H9 (cell line): ENCODE measurements around the gene NDNF. TPM values are rescaled to one million over a fixed set of nuclear protein-coding genes. Genes with fewer than 3 reads are reported as not detected.

Experiments used
- DNase-seq: peaks from one replicate; pipeline ENCODE4 v3.0.0-alpha.2; 2017
- H2AFZ ChIP-seq: one replicate; pipeline ENCODE4 v1.6.1; 2013; ENCODE audit warnings: mild to moderate bottlenecking, low read length, control low read depth, moderate library complexity
- H2AK5ac ChIP-seq: 2 replicates; pipeline ENCODE4 v1.6.1; 2013; ENCODE audit warnings: low read length, control low read depth, mixed read lengths; ENCODE audit not compliant: insufficient read length
- H2BK120ac ChIP-seq: one replicate; pipeline ENCODE4 v1.6.1; 2013; ENCODE audit warnings: low read depth, mild to moderate bottlenecking, low read length, control low read depth, inconsistent platforms; ENCODE audit not compliant: poor library complexity, severe bottlenecking
- H2BK12ac ChIP-seq: 2 replicates; pipeline ENCODE4 v1.6.1; 2013; ENCODE audit warnings: low read length, control low read depth, mixed read lengths, low read depth; ENCODE audit not compliant: insufficient read length
- H2BK15ac ChIP-seq: 2 replicates; pipeline ENCODE4 v1.6.1; 2013; ENCODE audit warnings: low read depth, low read length, control low read depth
- H2BK20ac ChIP-seq: one replicate; pipeline ENCODE4 v1.6.1; 2013; ENCODE audit warnings: low read depth, mild to moderate bottlenecking, low read length, control low read depth, inconsistent platforms; ENCODE audit not compliant: poor library complexity, severe bottlenecking
- H2BK5ac ChIP-seq: 2 replicates; pipeline ENCODE4 v1.6.1; 2013; ENCODE audit warnings: low read length, control low read depth, mixed read lengths; ENCODE audit not compliant: insufficient read length
- H3K14ac ChIP-seq: 2 replicates; pipeline ENCODE4 v1.6.1; 2013; ENCODE audit warnings: low read length, control low read depth; ENCODE audit not compliant: insufficient read depth
- H3K18ac ChIP-seq: 2 replicates; pipeline ENCODE4 v1.6.1; 2013; ENCODE audit warnings: low read depth, mild to moderate bottlenecking, mixed read lengths, low read length, control low read depth; ENCODE audit not compliant: insufficient read length
- H3K23ac ChIP-seq: 2 replicates; pipeline ENCODE4 v1.6.1; 2013; ENCODE audit warnings: low read length, control low read depth, mixed read lengths, low read depth; ENCODE audit not compliant: insufficient read length
- H3K23me2 ChIP-seq: 2 replicates; pipeline ENCODE4 v1.6.1; 2013; ENCODE audit warnings: low read depth, mild to moderate bottlenecking, mixed read lengths, low read length, control low read depth; ENCODE audit not compliant: insufficient read length, poor library complexity, severe bottlenecking
- H3K27ac ChIP-seq: 2 replicates; pipeline ENCODE4 v1.5.1; 2013; ENCODE audit warnings: low read length, control low read depth, mixed read lengths, low read depth; ENCODE audit not compliant: insufficient read length
- H3K27me3 ChIP-seq: 2 replicates; pipeline ENCODE4 v1.6.1; 2013; ENCODE audit warnings: low read length, control low read depth, inconsistent platforms; ENCODE audit not compliant: insufficient read depth
- H3K4ac ChIP-seq: 2 replicates; pipeline ENCODE4 v1.6.1; 2013; ENCODE audit warnings: low read depth, mild to moderate bottlenecking, control low read depth, inconsistent platforms, low read length, moderate library complexity
- H3K4me1 ChIP-seq: 2 replicates; pipeline ENCODE4 v1.6.1; 2013; ENCODE audit warnings: low read length, control low read depth, inconsistent platforms; ENCODE audit not compliant: insufficient read depth
- H3K4me2 ChIP-seq: 2 replicates; pipeline ENCODE4 v1.6.1; 2013; ENCODE audit warnings: low read length, control low read depth, mixed read lengths; ENCODE audit not compliant: insufficient read length, insufficient read depth
- H3K56ac ChIP-seq: 2 replicates; pipeline ENCODE4 v1.6.1; 2013; ENCODE audit warnings: low read depth, mild to moderate bottlenecking, mixed read lengths, low read length, control low read depth; ENCODE audit not compliant: insufficient read length
- H3K79me1 ChIP-seq: 2 replicates; pipeline ENCODE4 v1.6.1; 2013; ENCODE audit warnings: low read depth, mild to moderate bottlenecking, moderate library complexity, low read length, control low read depth, inconsistent platforms; ENCODE audit not compliant: insufficient read depth, poor library complexity, severe bottlenecking
- H3K79me2 ChIP-seq: 2 replicates; pipeline ENCODE4 v1.6.1; 2013; ENCODE audit warnings: low read length, control low read depth, inconsistent platforms; ENCODE audit not compliant: insufficient read depth
- H3K9ac ChIP-seq: 2 replicates; pipeline ENCODE4 v1.6.1; 2013; ENCODE audit warnings: low read length, control low read depth, mixed read lengths; ENCODE audit not compliant: insufficient read length; ENCODE audit errors: extremely low read depth
- H3K9me3 ChIP-seq: one replicate; pipeline ENCODE4 v1.6.1; 2013; ENCODE audit warnings: low read depth, low read length, inconsistent platforms; ENCODE audit not compliant: control insufficient read depth
- H3T11ph ChIP-seq: one replicate; pipeline ENCODE4 v1.6.1; 2013; ENCODE audit warnings: mild to moderate bottlenecking, low read length, control low read depth, inconsistent platforms
- H4K20me1 ChIP-seq: one replicate; pipeline ENCODE4 v1.6.1; 2013; ENCODE audit not compliant: control insufficient read depth, insufficient read length, insufficient read depth
- H4K5ac ChIP-seq: 2 replicates; pipeline ENCODE4 v1.6.1; 2013; ENCODE audit warnings: low read depth, mild to moderate bottlenecking, mixed read lengths, low read length, control low read depth; ENCODE audit not compliant: insufficient read length
- H4K8ac ChIP-seq: replicated peaks from 2 replicates; pipeline ENCODE4 v1.6.1; 2013; ENCODE audit warnings: low read length, control low read depth, mixed read lengths, low read depth; ENCODE audit not compliant: insufficient read length
- H4K91ac ChIP-seq: 2 replicates; pipeline ENCODE4 v1.6.1; 2013; ENCODE audit warnings: low read depth, mild to moderate bottlenecking, moderate library complexity, mixed read lengths, low read length, control low read depth; ENCODE audit not compliant: insufficient read length
- H3K27ac Mint-ChIP-seq, 3 experiments: 2 replicates in 2 of 3; 3 replicates in 1 of 3; pipeline ENCODE4 v1.8.0; 2020 to 2021; ENCODE audit warnings: mixed read lengths in 3 of 3, mild to moderate bottlenecking in 1 of 3, moderate library complexity in 1 of 3
- H3K27me3 Mint-ChIP-seq: 2 replicates; pipeline ENCODE4 v1.8.0; 2021; ENCODE audit warnings: low read depth, mild to moderate bottlenecking, moderate library complexity, mixed read lengths
- H3K36me3 Mint-ChIP-seq, 3 experiments: 2 replicates in 2 of 3; 3 replicates in 1 of 3; pipeline ENCODE4 v1.8.0; 2020 to 2021; ENCODE audit warnings: low read depth in 3 of 3, mixed read lengths in 3 of 3; ENCODE audit not compliant: insufficient read depth in 1 of 3
- H3K4me1 Mint-ChIP-seq, 2 experiments: 2 replicates each; pipeline ENCODE4 v1.8.0; 2020; ENCODE audit warnings: mixed read lengths in 2 of 2
- H3K4me3 Mint-ChIP-seq, 2 experiments: 2 replicates in 1 of 2; 3 replicates in 1 of 2; pipeline ENCODE4 v1.8.0; 2020 to 2021; ENCODE audit warnings: mild to moderate bottlenecking in 2 of 2, mixed read lengths in 2 of 2, moderate library complexity in 1 of 2
- H3K9me3 Mint-ChIP-seq, 2 experiments: 2 replicates in 1 of 2; 3 replicates in 1 of 2; pipeline ENCODE4 v1.8.0; 2020; ENCODE audit warnings: mild to moderate bottlenecking in 2 of 2, mixed read lengths in 2 of 2, moderate library complexity in 1 of 2
- CTCF ChIP-seq: fragments of 200-600 bp; sonication (generic); conservative IDR thresholded peaks from 3 replicates; pipeline ENCODE4 v1.8.0; 2021; ENCODE audit warnings: antibody characterized with exemption, mild to moderate bottlenecking
- total RNA-seq: library from RNA; stranded (reverse); gene quantifications from 2 replicates; pipeline ENCODE4 v1.2.1, GENCODE V29; 2021

The NDNF gene
- total RNA-seq, 1 experiment from 2014 or later = 0.17 TPM

GRCh38 chr4:121091941-121092340 is 19.6 kb upstream of the NDNF start:
- H3K18ac ChIP-seq = no peak overlapping the region
- H3K9me3 ChIP-seq = no peaks in the 10 kb centered on the region
- no peak overlapping the region for H3K4me2 ChIP-seq
- Mint-ChIP-seq H3K27ac (no peak overlapping the region), H3K36me3 (no peaks in the 10 kb centered on the region), H3K9me3 (peaks cover 0 to 4% of the 10 kb centered on the region in 2 experiments; a peak in 1 of 5 replicates), H3K4me3 (no peak overlapping the region), H3K27me3 (no peaks in the 10 kb centered on the region), H3K4me1 (no peaks in the 10 kb centered on the region)
- TF ChIP-seq CTCF = no peak
- no peaks in the 10 kb centered on the region for H3K79me2 ChIP-seq
- DNase-seq = no peak
- H3K23ac ChIP-seq = no peak overlapping the region
- no peak overlapping the region for H3T11ph ChIP-seq
- H3K9ac ChIP-seq = no peak overlapping the region
- no peak overlapping the region for H2AFZ ChIP-seq
- no peaks in the 10 kb centered on the region for H3K23me2 ChIP-seq
- H2BK20ac ChIP-seq = no peak overlapping the region
- H4K8ac ChIP-seq = no peak overlapping the region
- no peak overlapping the region for H2BK5ac ChIP-seq
- H3K4ac ChIP-seq = no peak overlapping the region
- no peak overlapping the region for H2BK120ac ChIP-seq
- H3K27ac ChIP-seq = no peak overlapping the region
- H3K14ac ChIP-seq = no peak overlapping the region
- no peak overlapping the region for H4K91ac ChIP-seq
- no peak overlapping the region for H4K5ac ChIP-seq
- H3K4me1 ChIP-seq = no peaks in the 10 kb centered on the region
- H2BK12ac ChIP-seq = no peak overlapping the region
- H3K56ac ChIP-seq = no peak overlapping the region
- H3K79me1 ChIP-seq = no peaks in the 10 kb centered on the region
- no peak overlapping the region for H2BK15ac ChIP-seq
- H2AK5ac ChIP-seq = no peak overlapping the region
- H4K20me1 ChIP-seq = no peaks in the 10 kb centered on the region
- H3K27me3 ChIP-seq = no peaks in the 10 kb centered on the region
